ENCODE data around the gene FPGS. TPM values are rescaled to one million over a fixed set of nuclear protein-coding genes. Genes with fewer than 3 reads are reported as not detected.
"Not testable (repeated sequence)": the region's sequence is repeated elsewhere in the genome, so short reads cannot be mapped to it uniquely, and the experiment has no call there.

Gene FPGS
- total RNA-seq, 4 donors from 2014 or later, result 42.5 to 91.4 (median 63.2) TPM

GRCh38 chr9:127835991-127836516, 33.4 kb downstream of the FPGS start:
- H3K4me3 ChIP-seq, result no peak overlapping the region
- H3K9me3 ChIP-seq, result no peaks in the 10 kb centered on the region
- H3K27ac ChIP-seq, result peak overlapping the region; percentile 15 to 94 (median 84)
- no peaks in the 10 kb centered on the region for H3K27me3 ChIP-seq
- ATAC-seq, result no peak
- peaks cover 0 to 85% (median 58%) of the 10 kb centered on the region in 3 donors for H3K4me1 ChIP-seq
- H3K36me3 ChIP-seq, result no peaks in the 10 kb centered on the region
- TF ChIP-seq CTCF (IDR thresholded peaks at IDR 0.05), result no peak
- TF ChIP-seq POLR2AphosphoS5 (IDR thresholded peaks at IDR 0.05), result no peak
- TF ChIP-seq POLR2A (IDR thresholded peaks at IDR 0.05), result no peak
- no peak for TF ChIP-seq EP300 (IDR thresholded peaks at IDR 0.05)
- 37 to 80% methylated on average over 2 to 6 of the region's 17 CpGs for WGBS, 2 donors (ENCODE audit: low coverage in 1 of 2)

GRCh38 chr9:127836561-127836960, 33.9 kb downstream of the FPGS start:
- not testable (repeated sequence) for ATAC-seq, H3K4me3 ChIP-seq, H3K27me3 ChIP-seq, H3K9me3 ChIP-seq, H3K36me3 ChIP-seq
- peak overlapping the region in 3 of 4 donors; percentile 82 to 94 (median 86) for H3K27ac ChIP-seq
- H3K4me1 ChIP-seq, result peaks cover 0 to 85% (median 58%) of the 10 kb centered on the region in 3 donors
- 69% methylated on average over 3 of the region's 3 CpGs; no CpG with 5 or more reads in 1 of the 2 donors for WGBS, 2 donors (ENCODE audit: low coverage in 1 of 2)

- TF ChIP-seq EP300 (IDR thresholded peaks at IDR 0.05) (no peak), POLR2AphosphoS5 (IDR thresholded peaks at IDR 0.05) (no peak), CTCF (IDR thresholded peaks at IDR 0.05) (no peak), POLR2A (IDR thresholded peaks at IDR 0.05) (no peak)
These were observed 34.7 kb downstream of the FPGS start for GRCh38 chr9:127837346-127837745.

GRCh38 chr9:127838375-127839078, 35.8 kb downstream of the FPGS start:
- WGBS, 2 donors (ENCODE audit: low coverage in 1 of 2), result 30 to 38% methylated on average over 2 to 5 of the region's 18 CpGs
- TF ChIP-seq CTCF (IDR thresholded peaks at IDR 0.05) (no peak), POLR2A (IDR thresholded peaks at IDR 0.05) (peak; percentile 37 to 53), POLR2AphosphoS5 (IDR thresholded peaks at IDR 0.05) (peak; percentile 85)
- peak; percentile 87 for ATAC-seq
- peak overlapping the region in 1 of 2 donors; percentile 18 for H3K4me3 ChIP-seq
- H3K27me3 ChIP-seq, result no peaks in the 10 kb centered on the region
- peaks cover 0 to 71% (median 50%) of the 10 kb centered on the region in 3 donors for H3K4me1 ChIP-seq
- H3K27ac ChIP-seq, result peak overlapping the region; percentile 24 to 94 (median 84)
- H3K9me3 ChIP-seq, result no peaks in the 10 kb centered on the region
- H3K36me3 ChIP-seq, result peaks cover 0 to 15% of the 10 kb centered on the region in 2 donors

More at GRCh38 chr9:127837346-127837745, 34.7 kb downstream of the FPGS start:
- WGBS, 2 donors (ENCODE audit: low coverage in 1 of 2), result 67 to 75% methylated on average over 1 to 3 of the region's 4 CpGs
- peak overlapping the region in 3 of 4 donors; percentile 82 to 94 (median 86) for H3K27ac ChIP-seq
- no peaks in the 10 kb centered on the region for H3K9me3 ChIP-seq
- no peaks in the 10 kb centered on the region for H3K27me3 ChIP-seq
- peaks cover 0 to 7% of the 10 kb centered on the region in 2 donors for H3K36me3 ChIP-seq
- H3K4me1 ChIP-seq, result peaks cover 0 to 78% (median 55%) of the 10 kb centered on the region in 3 donors
- no peak for ATAC-seq
- H3K4me3 ChIP-seq, result no peak overlapping the region

GRCh38 chr9:127841087-127841835, 38.6 kb downstream of the FPGS start:
- TF ChIP-seq CTCF (IDR thresholded peaks at IDR 0.05) (no peak), POLR2A (IDR thresholded peaks at IDR 0.05) (no peak), POLR2AphosphoS5 (IDR thresholded peaks at IDR 0.05) (no peak)
- Histone ChIP-seq H3K4me1 (peaks cover 0 to 61% (median 30%) of the 10 kb centered on the region in 3 donors), H3K27ac (peak overlapping the region in 3 of 4 donors; percentile 16 to 42 (median 32)), H3K36me3 (peaks cover 0 to 15% of the 10 kb centered on the region in 2 donors), H3K9me3 (no peaks in the 10 kb centered on the region), H3K27me3 (no peaks in the 10 kb centered on the region), H3K4me3 (no peak overlapping the region)
- 80 to 84% methylated on average over 6 to 8 of the region's 15 CpGs for WGBS, 2 donors (ENCODE audit: low coverage in 1 of 2)
- no peak for ATAC-seq

All from gastroesophageal sphincter (tissue), 4 donors.